ENCODE results near the gene MFAP5. TPM values are rescaled to one million over a fixed set of nuclear protein-coding genes. Genes with fewer than 3 reads are reported as not detected.

The MFAP5 gene
- total RNA-seq, 2 donors from 2014 or later: 10.9 to 18.4 TPM

Other genes starting within 250 kb of the MFAP5 start
- gene CLEC6A, start 206.9 kb downstream of the MFAP5 start, total RNA-seq: not detected
- under 1 TPM in 1 of 2 donors, not detected in 1; 0.15 TPM for gene CLEC4D, start 149.3 kb downstream of the MFAP5 start, total RNA-seq
- gene CLEC4E, start 121.9 kb downstream of the MFAP5 start, total RNA-seq: not detected
- not detected for gene AICDA, start 50.0 kb downstream of the MFAP5 start, total RNA-seq
- gene RIMKLB, start 35.2 kb upstream of the MFAP5 start, total RNA-seq: 1 to 10 TPM; 4.9 to 8.9 TPM
- not detected for gene A2ML1, start 159.8 kb upstream of the MFAP5 start, total RNA-seq

Data from left colon (tissue), 2 donors.